GM18867 (cell line): ENCODE measurements around the gene TBC1D5.

ENCODE experiments used
- ATAC-seq: cut with Tn5 transposase; IDR thresholded peaks from one replicate; pipeline ENCODE4 v1.9.1; 2021; ENCODE audit warnings: mild to moderate bottlenecking, moderate library complexity; ENCODE audit not compliant: unreplicated experiment

The TBC1D5 gene

GRCh38 chr3:17320266-17320665, 422.2 kb downstream of the TBC1D5 start:
- no peak for ATAC-seq

DNA sequence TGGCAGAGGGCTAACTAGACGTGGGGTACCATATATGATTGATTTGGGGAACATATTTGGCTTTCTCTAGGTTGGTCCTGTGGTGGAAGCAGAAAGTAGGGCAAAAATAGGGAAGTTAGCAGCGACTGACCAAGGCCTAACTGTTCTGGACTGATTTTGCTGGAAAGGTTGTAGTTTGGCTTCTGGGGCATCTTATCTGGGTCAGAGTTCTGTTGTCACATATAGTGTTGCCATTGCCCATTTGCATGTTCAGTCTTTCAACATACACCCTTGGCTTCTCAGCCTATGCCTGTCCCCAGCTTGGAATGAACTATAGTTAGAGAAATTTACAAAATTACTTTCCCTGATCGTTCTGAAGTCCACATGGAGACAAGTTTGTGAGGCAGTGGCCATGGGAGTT, 426.5 kb downstream of the TBC1D5 start:
- no peak for ATAC-seq

- ATAC-seq: no peak
These were observed 428.3 kb downstream of the TBC1D5 start for GRCh38 chr3:17314171-17314570.

DNA sequence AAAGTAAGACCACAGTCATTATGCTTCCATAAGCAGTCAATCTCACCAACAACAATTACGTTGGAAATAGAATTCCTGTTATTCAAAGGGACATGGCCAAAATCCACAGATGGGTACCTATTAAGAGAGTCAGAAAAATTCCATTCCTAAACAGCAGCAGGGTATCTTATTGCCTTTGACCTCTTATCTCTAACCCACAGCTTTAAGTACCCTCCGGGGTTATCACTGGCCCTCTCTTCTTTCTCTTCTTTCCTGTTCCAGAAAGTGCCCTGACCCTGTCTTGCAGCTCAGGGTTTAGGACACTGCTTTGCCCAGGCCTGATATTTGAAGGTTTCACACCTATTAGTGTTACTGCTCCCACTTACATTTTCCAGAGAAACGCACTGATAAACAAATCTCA, 428.7 kb downstream of the TBC1D5 start:
- ATAC-seq: no peak

- ATAC-seq: no peak
These were observed 431.4 kb downstream of the TBC1D5 start for GRCh38 chr3:17310983-17311382.

- ATAC-seq: no peak
These were observed 434.5 kb downstream of the TBC1D5 start for GRCh38 chr3:17307887-17308286.

GRCh38 chr3:17307482-17307881, 434.9 kb downstream of the TBC1D5 start:
- no peak for ATAC-seq

DNA sequence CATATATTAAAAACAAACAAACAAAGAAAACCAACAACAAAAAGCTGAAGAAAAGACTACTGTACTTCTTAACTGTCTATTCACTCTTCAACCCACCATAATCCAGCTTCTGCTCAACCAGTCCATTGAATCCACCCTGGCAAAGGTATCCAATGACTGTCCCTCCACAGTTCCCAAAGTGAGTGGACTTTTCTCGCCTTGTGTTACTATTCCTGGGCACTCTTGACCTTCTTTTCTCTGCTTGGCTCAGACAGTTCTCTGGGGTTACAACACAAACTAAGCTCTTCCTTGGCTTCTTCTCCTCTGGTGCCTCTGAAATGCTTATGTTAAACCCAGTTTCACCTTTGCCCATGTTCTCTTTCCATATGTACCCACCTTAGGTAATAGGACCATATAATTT, 437.5 kb downstream of the TBC1D5 start:
- ATAC-seq: no peak

DNA sequence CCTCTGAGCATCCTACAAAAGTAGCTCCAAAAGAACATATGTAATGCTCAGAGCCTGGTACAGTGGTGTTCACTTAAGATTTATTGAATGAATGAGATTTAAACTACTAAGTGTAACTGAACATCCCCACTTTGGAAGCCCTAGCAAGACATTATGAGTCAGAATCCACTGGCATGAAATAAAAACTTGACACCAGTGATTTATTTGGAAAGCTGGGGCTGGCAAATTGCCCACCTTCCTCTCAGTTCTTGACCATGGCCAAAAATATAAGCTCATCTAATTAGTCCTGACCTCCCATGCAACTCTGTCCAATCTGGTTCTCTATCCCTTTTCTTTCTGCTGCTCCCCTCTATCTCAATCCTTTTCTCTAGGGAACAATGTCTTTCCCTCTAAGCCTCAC, 439.7 kb downstream of the TBC1D5 start:
- no peak for ATAC-seq

GRCh38 chr3:17302170-17302569, 440.3 kb downstream of the TBC1D5 start:
- ATAC-seq: no peak

GRCh38 chr3:17301271-17301670, 441.2 kb downstream of the TBC1D5 start:
- ATAC-seq: no peak

GRCh38 chr3:17300441-17300840, 442.0 kb downstream of the TBC1D5 start:
- no peak for ATAC-seq

- no peak for ATAC-seq
These were observed 444.4 kb downstream of the TBC1D5 start for GRCh38 chr3:17298038-17298437.

DNA sequence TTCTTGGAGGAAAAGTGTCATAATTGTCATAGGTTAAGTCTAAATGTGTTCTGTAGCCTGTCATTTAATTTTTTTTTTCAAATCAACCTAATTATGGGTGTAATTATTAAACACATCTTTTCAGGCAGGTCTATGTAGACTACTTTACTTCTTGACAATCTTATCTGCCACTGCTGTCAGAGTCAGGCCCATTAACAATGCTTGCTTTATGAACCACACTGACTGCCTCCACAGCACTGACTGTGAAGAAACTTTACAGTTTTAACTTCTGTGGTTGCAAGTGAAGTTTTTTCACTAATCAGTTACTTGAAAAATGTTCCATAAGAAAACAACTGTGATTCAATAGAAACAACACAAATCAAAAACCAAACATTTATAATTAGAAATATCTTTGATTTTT, 449.9 kb downstream of the TBC1D5 start:
- ATAC-seq: no peak

GRCh38 chr3:17290894-17291293, 451.5 kb downstream of the TBC1D5 start:
- no peak for ATAC-seq

- no peak for ATAC-seq
These were observed 453.5 kb downstream of the TBC1D5 start for GRCh38 chr3:17288839-17289399.

DNA sequence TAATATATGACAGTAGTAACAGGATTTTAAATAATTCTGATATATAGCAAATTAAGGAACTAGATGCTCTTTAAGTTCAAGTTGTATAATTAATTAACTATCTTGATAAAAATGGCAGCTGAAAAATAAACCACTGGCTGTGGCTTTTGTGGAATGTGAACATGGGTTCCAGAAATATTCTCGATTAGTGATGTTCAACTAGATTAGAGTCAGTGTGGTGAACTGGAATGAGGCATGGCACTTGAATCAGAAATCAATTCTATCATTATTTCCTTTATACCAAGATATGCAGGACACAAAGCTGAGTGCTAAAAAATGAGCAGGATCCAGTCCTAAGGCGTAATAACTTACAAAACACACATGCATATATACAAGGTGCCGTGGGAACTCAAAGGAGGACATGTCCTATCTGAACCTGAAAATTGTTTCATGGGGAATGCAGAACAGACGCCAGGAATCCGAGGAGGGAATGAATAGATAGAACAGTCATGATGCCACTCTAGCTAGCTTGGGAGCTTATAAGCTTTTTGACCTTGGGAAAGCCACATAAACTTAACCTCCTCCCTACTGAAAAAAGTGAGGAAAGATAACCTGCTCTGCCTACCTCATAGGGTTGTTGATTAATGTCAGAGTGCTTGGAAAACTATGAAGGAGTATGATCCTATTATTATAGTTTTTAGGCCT, 455.3 kb downstream of the TBC1D5 start:
- ATAC-seq: no peak

DNA sequence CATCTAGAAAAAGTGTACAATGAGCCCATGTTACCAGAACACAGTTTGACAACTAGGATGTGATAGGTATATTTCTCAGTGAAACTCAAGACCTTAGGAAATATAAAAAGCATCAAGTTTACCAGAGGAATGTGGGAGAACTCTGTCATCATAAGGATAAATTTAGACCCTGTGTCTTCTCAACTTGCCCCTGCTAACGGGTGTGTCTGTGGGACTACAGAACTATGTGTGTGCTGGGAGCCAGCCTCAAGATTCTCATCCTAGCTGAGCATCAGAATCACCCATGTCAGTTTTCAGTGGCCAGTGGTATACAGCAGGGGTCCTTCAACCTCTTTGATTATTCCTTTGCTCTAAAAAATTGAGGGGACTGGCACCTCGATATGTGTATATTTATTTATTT, 464.4 kb downstream of the TBC1D5 start:
- ATAC-seq: no peak

GRCh38 chr3:17266846-17267245, 475.6 kb downstream of the TBC1D5 start:
- no peak for ATAC-seq

DNA sequence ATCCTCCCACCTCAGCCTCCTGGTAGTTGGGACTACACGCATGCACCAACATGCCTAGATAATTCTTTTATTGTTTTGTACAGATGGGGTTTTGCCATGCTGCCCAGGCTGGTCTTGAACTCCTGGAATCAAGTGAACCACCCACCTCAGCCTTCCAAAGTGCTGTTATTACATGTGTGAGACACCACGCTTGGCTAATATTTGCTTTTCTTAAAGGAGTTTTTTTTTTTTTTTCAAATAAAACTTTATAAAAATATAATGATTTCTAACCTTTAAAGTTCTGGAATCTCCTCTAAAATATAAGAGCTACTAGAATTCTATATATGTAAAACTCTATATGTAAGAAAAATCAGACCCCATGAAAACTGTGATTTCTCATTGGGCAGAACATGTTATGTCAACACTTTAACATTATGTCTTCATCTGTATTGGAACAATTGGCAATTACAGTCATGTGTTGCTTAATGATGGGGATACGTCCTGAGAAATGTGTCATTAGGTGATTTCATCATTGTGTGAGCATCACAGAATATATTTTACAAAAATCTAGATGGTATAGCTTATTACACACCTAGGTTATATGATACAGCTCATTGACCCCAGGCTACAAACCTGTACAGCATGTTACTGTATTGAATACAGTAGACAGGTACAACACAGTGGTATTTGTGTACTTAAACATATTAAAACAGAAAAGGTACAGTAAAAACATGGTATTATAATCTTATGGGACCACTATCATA, 480.6 kb downstream of the TBC1D5 start:
- no peak for ATAC-seq

- no peak for ATAC-seq
These were observed 482.2 kb downstream of the TBC1D5 start for GRCh38 chr3:17260257-17260656.

- no peak for ATAC-seq
These were observed 482.7 kb downstream of the TBC1D5 start for GRCh38 chr3:17259685-17260084.
